ENCODE results near the gene GPR139.

The GPR139 gene

DNA sequence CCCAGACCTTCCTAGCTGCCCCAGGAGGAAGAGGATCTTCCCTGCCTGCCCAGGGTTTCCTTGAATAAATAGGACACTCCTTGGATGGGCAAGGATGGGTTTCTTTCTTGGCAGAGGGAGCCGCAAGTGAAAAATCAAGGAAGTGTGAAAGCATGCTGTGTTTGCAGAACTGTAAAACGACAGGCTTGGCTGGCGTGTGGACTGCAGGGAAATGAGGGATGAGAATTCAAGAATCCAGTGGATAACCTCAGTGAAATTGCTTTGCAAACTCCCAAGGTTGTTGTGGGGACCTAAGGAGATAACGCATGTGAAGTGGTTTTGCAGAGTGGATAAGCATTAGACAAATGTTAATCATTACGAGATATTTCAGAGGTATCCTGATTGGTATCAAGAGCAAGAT lies 20.4 kb downstream of the GPR139 start:
- no peak for DNase-seq (ENCODE audit: low read depth in 2 of 2)

DNA sequence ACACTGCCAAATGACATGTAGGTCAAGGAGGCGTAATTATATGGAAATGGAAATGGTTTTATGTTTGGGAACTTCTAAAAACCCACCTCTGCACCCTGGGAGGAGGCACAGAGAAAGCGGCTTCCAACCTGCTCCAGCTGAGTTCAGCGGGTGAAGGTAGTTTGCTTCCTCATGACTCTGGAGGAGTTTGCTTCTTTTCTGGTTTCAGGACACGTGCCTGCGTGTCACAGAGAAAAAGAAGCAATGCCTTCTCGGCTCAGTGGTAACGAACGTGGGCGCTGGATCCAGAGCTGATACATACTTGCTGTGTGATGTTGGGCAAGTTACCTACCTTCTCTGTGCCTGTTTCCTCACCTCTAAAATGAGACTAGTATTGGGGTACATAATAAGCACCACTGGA lies 22.1 kb downstream of the GPR139 start:
- DNase-seq (ENCODE audit: low read depth in 2 of 2), result no peak

DNA sequence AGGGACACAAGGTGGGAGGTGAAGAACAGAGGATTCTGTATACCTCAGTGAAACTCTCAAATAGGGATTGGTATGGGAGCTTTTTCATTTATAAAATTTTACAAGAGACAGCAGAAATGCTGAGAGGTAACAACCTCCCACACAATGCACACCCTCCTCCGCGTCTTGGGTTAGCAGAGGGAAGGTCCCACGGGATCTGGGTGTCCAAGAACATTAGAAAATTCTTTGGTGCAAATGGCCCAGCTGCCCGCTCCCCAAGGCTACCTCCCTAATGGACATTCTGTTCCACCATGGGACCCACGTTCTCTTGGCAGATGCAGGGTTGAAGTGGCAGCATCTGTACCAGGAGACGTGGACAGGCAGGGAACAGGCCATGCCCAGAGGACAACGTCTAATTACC lies 22.5 kb downstream of the GPR139 start:
- no peak for DNase-seq (ENCODE audit: low read depth in 2 of 2)

DNA sequence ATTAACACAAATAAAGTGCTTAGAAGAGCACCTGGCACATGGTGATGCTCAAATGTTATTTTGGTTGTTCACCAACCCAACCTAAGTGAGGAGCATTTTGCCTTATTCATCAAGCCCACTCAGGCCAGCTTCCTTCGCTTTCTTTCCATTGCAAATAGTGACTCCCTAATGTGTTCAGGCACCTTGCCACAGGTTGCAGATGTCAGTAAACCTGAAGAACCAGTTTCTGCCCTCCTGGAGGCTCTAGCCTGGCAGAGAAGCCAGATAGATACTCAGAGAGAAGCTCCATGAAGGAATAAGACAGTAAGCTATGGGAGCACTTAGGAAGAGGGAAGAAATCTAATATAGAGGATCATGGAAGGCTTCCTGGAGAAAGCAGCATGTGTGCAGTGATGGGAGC lies 23.9 kb downstream of the GPR139 start:
- DNase-seq (ENCODE audit: low read depth in 2 of 2), result no peak

DNA sequence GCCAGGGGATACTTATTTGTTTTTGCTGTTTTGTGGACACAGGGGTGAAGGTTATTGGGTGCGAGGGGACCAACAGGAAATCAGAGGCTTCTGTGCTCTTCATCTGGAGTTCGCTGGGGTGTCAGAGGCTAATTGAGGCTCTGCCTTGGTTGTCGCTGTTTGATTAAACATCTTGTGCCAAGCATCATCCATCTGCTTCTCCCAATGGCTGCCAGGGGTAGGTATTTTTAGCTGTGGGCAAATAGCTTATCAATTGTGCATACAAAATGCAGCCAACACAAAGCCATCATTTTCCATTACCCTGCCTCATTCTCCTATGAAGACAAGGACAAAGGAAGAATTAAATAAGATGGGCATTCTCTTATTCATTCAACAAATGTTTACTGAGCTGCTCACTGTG lies 27.8 kb downstream of the GPR139 start:
- no peak for DNase-seq (ENCODE audit: low read depth in 2 of 2)

DNA sequence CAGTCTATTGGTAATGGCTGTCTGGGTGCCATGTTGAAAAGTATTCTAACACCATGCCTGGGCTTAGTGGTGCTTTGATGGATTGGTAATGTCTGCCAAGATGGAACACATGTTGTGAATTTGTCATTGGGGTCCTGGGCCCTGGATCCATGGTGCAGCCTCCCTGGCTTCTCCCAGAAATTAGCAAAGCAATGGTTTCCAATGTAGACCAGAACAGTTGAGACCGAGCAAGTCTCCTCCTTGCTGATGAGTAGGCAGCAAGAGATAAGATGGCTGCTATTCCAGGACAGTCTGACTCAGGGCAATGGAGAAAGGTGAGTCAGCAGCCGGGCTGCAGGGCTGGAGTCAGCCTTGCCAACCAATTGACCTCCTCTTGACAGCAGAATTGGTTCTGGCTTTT lies 30.8 kb downstream of the GPR139 start:
- DNase-seq (ENCODE audit: low read depth in 2 of 2), result no peak

DNA sequence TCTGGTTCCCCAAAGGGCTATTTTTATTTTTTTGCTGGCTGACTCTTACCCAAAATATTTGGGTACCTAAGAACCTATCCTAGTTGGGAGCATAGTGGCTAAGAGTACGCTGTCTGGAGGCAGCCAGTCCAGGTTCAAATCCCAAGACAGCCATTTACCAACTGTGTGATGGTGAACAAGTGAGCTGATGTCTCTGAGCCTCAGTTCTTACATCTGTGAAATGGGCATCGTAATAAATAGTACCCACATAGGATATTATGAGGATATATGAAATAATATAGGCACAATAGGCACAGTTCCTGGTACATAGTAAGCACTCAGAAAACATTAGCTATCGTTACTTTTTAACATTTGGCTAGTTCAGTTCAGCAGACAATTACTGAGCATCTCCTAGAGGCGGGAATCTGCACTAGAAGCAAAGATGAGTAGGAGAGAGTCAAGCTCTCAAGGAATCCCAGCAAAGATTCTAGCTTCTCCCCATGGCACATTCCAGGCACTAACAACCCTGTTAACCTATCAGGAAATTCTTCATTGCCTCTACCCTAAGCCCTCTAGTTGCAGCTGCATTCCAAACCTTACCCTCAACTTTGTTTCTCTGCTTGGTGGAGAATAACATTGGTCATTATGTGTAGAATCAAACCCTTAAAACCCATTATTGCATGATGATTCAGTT lies 31.6 kb downstream of the GPR139 start:
- no peak for DNase-seq (ENCODE audit: low read depth in 2 of 2)

DNA sequence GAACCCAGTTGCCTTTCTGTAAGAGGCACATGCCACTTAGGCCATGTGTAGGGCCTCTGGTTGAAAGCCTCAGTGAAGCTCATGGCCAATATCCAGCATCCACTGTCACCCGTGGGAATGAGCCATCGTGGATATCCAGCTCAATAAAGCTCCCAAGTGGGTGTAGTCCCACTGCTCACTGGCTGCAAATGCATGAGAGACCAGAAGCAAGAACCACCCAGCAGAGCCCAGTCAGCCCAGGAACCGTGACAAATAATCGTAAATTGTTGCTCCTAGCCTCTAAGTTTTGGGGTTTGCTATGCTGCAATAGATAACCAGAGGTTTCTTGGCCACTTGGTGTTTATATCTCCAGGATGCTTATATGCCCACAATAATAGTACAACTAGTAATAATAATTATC lies 33.7 kb downstream of the GPR139 start:
- DNase-seq (ENCODE audit: low read depth in 2 of 2), result no peak

DNA sequence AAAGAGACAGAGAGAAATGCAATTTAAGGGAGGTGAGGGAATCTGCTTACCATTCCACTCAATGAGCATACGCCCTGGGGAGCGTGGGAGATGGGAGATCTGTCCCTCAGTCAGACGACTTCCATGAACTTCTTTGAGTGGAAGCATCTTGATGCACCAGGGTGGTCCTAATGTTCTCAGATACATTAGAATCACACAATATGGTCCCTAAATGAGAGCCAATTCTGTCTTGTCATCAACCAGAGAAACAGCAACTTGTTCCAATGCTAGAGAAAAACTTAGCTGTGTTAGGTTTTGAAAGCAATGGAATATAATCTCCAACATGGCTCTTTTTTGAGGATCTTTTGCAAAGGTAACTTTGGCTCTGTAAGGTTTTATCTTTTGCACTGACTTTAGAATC lies 44.1 kb downstream of the GPR139 start:
- DNase-seq (ENCODE audit: low read depth in 2 of 2), result no peak

DNA sequence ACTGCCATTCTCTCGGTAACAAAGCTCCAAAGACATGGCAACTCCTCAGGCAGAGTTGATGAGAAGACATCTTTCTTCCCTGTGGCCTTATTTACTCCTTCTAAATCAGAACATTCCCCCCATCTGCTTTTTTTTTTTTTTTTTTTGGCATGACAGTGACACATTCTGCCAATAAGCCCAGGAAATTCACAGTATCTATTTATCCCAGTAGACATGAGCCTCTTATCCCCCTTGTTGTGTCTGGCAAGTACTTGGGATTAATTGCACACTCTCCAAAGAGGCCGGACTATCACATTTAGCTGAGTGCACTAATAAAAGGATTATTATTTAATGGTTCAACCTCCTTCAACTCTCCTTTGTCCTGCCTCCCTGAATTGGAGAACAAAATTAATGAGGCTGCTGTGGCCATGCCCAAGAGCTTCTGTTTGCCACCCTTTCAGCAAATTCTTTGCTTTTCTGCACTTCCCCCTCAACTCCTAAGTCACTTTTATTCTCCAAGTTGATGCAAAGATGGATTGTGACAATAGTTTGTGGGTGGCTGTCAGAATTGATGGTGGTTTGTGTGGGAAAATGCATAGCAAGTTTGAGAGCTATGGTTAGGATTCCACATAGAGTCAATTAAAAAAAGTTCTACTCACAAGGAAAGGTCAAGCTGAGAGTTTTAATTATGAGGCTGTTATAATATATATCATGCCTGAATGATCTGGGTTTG lies 47.2 kb downstream of the GPR139 start:
- DNase-seq (ENCODE audit: low read depth in 2 of 2), result no peak

DNA sequence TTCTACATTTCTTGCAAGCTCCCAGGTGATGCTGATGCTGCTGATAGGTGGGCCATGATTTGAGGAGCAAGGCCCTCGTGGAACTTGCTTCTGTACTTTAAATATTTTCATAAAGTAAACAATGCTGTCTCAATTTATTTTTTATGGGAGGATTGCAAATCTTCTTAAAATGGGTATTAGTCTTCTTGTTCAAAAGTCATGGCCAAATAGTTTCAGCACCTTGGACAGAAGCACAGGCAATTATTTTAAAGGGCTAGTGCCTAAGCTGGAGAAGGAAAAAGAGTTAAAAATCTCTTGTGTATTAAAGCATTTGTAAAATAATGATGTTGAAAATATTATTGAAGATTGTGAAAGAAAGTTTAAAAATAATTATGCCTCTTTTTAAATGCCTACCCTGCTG lies 50.5 kb downstream of the GPR139 start:
- no peak for DNase-seq (ENCODE audit: low read depth in 2 of 2)

DNA sequence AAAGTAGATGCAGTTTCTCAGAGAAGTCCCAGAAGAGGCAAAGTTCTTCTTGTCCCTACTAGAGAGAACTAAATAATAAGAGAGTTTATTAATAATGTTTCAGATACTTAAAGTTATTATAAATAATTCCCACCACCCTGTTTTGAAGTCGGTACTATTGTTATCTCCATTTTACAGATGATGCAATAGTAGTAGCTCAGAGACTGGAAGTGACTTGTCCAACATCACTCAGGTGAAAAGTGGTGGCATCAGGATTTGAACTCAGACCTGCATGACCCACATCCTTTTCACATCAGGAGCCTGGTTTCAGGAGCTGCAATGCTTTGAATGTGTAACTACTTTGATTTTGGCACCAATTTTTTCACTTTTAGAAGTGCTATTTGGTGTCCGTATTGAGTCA lies 52.7 kb downstream of the GPR139 start:
- DNase-seq (ENCODE audit: low read depth in 2 of 2), result no peak

DNA sequence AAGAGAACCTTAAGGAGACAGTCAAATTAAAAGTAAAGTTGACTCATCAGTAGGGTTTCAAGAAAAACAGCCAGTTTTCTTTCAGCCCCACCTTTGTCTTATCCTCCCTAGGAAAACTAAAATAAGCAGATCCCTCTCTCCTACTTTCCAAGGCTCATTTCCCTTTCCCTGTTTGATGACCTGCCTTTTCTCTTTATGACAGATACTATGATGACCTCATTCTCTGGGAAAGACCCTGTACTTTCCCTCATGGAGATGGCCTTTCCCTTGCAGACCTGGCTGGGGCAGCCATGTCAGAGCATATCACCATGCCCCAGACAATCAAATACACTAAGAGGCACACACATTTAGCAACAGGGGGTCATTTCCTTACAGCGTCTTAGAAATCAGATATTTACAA lies 53.6 kb downstream of the GPR139 start:
- no peak for DNase-seq (ENCODE audit: low read depth in 2 of 2)

DNA sequence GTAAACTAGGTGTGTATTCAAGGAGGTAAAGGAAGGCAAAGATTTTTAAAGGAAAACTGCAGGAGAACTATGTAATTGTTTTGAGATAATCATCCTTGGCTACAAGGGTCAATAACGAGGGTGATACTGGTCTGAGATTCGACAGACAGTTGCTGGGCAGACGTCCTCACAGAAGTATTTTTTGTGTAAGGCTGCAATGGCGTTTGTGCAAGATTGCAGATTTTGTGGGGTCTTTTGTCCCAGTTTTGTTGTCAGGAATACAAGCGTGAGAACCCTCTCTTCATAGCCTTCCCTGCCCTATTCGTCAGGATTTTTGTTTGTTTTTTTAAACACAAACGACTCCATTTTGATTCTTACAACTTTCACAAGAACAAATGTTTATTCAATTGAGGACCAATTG lies 57.5 kb downstream of the GPR139 start:
- no peak for DNase-seq (ENCODE audit: low read depth in 2 of 2)

DNA sequence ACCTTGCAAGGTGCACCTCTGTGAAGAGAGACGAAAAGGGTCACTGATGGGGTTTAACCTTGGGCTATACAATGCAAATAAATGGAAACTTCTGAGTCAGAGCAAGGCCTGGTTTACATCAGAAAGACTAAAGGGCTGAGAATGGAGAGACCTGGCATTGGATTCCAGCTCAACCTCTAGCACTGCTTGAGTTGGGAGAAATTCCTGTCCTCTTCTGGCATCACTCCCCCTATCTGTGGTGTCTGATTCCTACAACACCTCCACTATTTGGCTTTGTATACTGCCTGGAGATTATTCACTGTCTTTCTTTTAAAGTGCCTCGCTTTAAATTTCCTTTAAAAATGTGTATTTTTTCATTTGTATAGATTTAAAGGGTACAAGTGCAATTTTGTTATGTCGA lies 68.8 kb downstream of the GPR139 start:
- DNase-seq (ENCODE audit: low read depth in 2 of 2), result no peak

DNA sequence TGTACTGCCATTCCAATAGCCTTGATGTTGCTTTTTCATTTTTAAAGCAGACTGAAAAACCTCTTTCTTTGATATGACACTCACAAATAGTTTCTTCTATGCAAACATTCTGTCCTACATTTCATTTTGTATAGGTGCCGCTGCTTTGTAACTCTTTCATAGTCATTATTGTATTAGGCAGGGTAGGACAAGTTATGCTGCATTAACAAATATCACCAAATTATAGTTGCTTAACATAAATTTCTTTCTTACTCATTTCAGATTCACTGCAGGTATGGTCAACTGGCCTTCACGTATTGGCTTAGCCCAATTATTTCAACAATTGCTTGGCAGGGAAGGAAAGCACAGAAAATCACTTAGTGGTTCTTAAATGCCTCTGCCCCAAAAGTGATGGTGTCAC lies 70.8 kb downstream of the GPR139 start:
- DNase-seq (ENCODE audit: low read depth in 2 of 2), result no peak

DNA sequence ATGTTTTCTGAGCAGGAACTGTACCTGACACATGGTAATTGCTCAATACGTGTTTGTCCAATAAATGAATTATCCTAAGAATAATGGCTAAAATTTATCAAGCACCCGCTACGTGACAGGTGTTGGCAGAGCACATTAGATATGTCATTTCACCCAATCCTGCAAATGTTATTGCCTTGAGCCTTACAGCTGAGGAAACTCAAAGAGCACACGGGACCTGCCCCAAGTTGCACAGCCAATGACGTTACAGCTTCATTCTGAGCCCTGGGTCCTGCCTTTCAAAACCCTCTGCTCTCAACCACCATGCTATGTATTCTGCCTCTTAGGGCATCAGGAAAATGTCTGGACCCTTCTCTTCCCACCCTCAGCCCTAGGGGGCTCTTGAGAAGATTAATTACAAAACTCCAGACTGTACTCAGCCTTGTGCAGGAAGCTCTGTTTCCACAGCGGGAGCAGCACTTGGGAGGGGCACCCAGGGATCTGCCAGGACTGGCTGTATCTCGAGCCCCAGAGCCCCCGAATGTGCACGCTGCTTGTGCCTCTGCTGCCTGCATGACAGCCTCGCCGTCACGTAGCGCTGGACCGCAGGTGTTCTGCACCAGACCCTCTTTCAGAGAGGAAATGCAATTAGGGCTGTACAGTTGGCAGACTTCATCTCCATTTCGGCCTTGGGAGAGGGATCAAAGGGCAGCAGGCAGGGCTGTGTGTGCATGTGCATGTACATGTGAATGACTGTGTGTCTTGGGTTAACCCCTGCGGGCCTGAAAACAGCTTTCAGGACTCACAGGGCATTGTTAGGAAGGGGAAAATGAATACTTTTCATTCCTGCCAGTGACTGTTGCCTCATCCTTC lies 71.6 kb downstream of the GPR139 start:
- DNase-seq (ENCODE audit: low read depth in 2 of 2), result no peak

DNA sequence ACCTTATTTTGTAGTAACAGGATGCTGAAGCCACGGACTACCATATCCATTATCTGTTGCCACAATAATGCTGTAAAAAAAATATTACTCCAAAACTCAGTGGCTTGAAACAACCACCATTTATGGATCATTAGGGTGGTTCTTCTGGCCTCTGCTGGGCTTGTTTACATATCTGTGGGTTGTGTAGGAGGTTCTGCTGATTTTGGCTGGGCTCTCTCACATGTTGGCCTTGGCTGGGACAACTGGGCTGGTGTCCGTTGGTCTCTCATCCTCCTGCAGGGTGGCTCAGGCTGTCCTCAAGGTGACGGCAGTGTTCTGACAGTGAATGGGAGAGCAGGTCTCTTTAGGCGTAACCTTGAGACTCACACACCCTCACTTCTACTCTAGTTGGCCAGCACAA lies 76.0 kb downstream of the GPR139 start:
- no peak for DNase-seq (ENCODE audit: low read depth in 2 of 2)

DNA sequence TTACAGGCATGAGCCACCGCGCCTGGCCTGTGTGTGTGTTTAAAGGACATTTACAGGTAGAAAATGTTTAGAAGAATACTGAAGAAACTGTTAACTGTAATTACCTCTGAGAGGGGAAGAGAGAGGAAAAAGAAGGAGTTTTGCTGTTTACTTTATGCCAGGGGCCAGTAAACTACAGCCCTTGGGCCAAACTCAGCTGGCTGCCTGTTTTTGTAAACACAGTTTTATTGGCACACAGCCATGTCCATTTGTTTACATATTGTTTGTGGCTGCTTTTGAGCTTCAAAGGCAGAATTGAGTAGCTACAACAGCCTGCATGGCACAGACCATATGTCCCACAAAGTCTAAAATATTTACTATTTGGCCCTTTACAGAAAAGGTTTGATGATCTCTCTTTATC lies 76.4 kb downstream of the GPR139 start:
- no peak for DNase-seq (ENCODE audit: low read depth in 2 of 2)

DNA sequence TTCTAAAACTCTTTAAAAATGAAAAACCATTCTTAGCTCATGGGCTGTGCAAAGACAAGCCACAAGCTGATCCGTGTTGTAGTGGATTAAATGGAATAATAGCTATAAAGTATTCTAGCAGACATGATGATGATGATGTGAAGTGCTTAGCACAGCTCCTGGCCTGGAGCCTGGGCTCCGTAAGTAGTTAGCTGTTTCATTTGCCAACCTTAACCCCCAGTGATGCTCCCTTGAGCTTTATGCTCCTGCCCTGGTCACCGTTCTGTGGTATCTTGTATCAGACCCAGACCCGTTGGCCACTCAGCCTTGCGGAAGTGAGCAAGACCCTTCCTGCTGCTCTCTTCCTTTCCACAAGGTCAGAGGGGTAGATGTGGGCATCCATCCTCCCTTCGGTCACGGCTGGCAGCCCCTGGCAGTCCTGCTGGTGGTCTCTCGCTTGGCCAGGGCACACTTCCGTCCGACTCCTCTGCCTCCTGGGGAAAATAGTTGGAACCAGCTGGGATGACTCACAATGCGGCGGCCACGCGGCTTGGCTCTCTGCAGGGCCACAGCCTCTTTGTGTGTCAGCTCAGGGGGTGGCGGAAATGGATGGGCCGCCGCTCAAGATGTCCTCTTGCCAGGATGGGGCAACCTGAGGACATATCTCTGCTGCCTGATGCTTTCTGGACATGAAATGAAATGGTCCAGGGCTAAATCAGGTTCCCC lies 79.1 kb downstream of the GPR139 start:
- no peak for DNase-seq (ENCODE audit: low read depth in 2 of 2)

DNA sequence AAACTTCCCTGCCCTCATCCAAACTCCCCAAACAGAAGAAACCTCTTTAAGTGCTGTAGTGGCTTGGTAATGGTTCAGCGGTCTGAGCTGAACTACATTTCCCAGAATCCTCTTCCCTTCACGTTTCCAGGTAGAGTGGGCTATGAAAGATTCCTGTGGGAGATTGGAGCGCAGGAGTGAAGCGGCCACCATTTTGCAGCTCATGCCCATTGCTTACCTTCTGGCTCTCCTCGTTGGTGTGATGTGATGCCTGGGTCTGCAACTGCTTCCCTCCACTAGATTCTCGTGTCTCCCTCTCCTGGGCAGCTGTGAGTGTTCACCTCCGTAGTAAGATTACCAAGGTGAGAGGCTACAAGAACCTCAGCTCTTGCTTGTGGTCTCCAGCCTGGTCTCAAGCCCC lies 82.1 kb downstream of the GPR139 start:
- no peak for DNase-seq (ENCODE audit: low read depth in 2 of 2)

DNA sequence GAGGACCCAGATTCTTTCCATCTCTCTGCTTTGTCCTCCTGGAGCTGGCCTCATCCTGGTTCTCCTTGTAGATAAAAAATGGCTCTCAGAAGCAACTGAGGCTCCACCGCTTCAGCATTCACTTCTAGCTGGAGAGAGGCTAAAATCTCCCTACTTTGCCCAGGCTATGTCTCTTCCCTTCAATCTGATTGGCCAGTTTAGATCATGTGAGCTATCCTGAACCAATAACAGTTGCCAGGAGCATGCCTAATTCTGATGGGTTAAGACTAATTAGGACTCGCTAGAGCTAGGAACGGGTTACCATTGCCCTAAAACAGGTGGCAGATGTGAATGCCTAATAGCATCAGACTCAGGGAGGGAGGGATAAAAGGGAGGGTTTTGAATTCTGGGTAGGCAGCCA lies 89.6 kb downstream of the GPR139 start:
- DNase-seq (ENCODE audit: low read depth in 2 of 2), result no peak
